ENCODE data around the gene ZER1.
"Not testable (repeated sequence)": the region's sequence is repeated elsewhere in the genome, so short reads cannot be mapped to it uniquely, and the experiment has no call there.

Gene ZER1

DNA sequence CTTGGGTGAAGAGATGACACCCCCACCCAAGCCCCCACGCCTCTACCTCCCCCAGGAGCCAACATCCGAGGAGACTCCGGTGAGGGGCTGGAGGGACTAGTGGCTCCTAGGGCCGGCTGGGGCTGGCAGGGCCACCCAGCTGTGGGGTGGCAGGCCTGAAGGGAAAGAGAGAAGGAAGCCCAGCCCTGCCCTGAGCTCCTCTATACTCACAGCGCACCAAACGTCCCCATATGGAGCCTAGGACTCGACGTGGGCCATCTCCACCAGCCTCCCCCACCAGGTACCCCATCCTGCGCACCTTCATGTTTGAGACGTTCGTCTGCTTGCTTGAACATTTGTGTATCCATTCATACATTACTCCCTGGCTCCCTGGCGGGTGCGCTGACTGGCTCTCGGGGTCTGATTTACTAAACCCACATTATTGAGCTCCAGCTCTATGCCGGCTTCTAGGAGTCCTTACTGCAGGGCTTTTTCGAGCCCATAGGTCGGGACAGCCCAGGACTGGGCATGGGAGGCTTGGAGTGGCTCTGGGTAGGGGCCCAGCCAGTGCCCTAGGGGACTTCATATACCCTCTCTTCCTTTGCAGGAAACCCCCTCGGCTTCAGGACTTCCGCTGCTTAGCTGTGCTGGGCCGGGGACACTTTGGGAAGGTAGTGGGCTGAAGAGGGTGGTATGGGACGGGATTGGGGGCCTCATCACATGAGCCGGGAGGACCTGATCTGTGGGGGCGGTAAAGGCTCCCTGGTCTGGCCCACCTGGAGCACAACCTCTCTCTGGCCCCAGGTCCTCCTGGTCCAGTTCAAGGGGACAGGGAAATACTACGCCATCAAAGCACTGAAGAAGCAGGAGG is 56.9 kb downstream of the ZER1 start:
- DNase-seq: no peak

GRCh38 chr9:128713941-128714573 is 57.7 kb downstream of the ZER1 start:
- no peak for DNase-seq

DNA sequence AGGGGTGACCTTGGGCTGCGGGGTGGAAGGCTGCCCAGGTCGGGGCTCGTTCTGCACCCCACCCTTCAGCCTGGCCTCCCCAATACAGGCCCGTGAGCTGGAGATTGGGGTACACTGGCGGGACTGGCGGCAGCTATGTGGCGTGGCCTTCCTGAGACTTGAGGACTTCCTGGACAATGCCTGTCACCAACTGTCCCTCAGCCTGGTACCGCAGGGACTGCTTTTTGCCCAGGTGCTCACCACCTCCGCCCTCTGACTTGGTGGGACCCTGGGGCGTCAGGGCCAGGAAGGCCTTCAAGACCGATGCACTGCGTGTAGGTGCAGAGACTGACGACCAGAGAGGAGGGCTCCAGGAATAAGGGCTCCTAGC is 58.3 kb downstream of the ZER1 start:
- DNase-seq: no peak

DNA sequence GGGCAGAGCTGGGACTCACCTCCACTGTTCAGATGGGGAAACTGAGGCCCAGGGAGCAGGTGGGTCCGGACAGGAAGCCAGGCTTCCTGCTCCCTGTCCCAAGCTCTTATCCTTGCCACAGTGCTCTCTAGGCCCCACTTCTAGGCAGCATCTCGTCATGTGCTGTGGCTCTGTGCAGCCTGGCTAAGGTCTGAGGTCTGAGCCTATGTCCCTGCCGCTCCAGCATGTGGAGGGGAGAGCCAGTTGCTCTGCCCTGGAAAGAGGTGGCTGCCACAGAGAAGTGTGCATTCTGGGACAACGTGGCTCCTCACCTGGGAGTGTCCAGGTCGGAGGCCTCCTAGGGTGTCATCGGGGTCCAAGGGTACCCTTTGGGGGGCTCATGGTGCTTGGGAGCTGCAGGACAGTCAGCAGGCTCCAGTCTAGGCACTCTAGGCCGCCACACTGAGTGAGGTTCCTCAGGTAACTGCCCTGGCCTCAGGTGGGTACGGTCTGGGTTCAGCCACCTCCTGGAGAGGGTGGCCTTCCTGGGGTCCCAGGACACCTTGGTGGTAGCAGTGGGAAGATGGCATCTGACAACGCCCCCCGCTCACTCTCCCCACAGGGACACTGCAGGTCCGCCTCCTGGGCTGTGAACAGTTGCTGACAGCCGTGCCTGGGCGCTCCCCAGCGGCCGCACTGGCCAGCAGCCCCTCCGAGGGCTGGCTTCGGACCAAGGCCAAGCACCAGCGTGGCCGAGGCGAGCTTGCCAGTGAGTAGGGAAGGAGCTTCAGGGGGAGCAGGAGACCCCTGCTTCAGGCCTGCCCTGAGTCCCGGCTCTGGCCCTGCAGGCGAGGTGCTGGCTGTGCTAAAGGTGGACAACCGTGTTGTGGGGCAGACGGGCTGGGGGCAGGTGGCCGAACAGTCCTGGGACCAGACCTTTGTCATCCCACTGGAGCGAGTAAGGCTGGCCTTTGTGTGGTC is 59.0 kb downstream of the ZER1 start:
- DNase-seq: no peak

DNA sequence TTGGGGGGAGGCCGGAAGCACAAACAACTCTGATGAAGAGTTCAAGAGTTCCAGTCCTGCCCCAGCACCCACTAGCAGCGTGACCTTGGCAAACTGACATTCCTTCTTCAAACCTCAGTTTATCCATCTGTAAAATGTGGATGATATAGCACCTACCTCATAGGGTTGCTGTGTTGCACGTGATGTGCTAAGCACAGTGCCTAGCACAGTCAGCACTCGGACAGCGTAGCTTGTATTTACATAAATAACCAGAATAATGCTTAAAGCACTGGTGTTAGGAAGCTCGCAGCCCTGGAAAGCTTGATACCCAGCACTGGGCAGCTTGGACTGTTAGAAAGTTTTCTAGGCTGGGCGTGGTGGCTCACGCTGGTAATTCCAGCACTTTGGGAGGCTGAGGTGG is 64.3 kb downstream of the ZER1 start:
- no peak for DNase-seq

GRCh38 chr9:128706671-128707381 is 64.9 kb downstream of the ZER1 start:
- DNase-seq: no peak

GRCh38 chr9:128706045-128706444 is 65.7 kb downstream of the ZER1 start:
- DNase-seq: no peak

- no peak for DNase-seq
Measured at GRCh38 chr9:128705051-128705965, 66.4 kb downstream of the ZER1 start.

DNA sequence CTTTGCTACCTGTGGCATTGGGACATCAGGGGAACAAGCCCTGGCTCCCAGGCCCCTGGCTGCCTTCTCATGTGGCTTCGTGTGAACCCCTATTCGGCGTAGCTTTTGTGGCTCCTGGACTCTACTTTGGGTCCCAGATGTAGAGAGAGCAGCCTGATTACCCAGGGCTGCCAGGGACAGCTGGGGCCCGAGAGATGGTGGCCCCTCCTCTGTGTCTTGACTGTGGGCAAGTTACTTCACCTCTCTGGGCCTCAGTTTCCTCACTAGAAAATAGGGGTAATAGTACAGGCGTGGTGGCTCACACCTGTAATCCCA is 67.4 kb downstream of the ZER1 start:
- DNase-seq: no peak

- DNase-seq: peak in 1 of 14 donors; percentile 14
Measured at GRCh38 chr9:128703616-128704355, 67.9 kb downstream of the ZER1 start.

DNA sequence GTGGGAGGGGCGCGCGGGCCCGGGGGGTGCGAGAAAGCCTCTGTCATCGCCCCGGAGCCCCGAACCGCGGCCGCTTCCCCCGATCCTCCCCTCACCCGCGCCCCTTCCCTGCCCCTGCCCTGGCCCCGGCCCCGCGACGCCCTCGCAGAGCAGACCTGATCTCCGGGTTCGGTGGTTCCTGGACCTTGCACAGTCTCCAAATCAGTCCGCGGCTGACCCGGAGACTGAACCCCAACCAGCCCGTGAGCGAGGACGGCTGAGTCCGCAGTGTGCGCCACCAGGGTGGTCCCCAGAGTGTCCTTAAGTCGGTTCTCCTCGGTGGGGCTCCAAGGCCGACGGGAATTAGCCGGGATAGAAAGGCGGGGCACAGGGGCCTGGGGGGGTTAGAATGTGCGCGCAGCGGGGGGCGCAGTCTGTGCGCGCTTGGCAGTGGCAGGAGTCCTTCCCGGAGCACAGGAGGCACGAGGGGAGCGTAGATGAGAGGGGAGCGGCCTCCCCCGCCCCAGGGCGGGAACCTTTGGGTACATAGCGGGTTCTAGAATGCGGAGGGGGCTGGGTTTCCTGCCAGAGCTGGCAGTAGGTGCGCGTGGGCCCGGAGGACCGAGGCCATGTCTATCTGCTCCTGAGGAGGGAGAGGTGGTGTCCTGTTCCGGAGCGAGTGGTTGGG is 68.6 kb downstream of the ZER1 start:
- DNase-seq: no peak

DNA sequence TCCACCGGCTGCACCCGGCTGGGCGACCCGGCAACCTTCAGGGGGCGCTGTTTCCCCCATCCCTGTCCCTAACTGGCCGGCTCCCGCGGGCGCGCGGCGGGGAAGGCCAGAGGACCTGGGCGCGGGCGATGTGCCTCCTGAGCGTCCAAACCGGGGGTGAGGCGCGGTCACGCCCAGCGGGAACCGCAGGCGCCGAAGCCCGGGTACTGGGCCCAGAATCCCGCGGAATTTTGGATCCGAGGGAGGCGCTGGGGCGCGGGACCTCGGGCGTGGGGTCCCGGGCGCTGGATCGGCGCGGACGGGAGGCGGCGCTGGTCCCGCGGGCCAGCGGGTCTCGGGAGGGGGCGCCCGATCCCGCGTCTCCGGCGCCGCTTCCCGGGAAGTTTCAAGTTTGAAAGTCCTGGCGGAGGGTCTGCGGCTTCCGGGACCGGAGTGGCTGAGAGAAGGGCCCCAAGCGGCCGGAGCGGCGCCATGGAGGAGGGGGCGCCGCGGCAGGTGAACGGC is 69.2 kb downstream of the ZER1 start, which contains the start of gene PKN3:
PKN3 (plus strand) TSS at position 59 of the 504 bp plus-strand sequence; CDS start at position 472, 413 bp downstream.
- peak in 11 of 14 donors; percentile 46 to 80 (median 61) for DNase-seq

DNA sequence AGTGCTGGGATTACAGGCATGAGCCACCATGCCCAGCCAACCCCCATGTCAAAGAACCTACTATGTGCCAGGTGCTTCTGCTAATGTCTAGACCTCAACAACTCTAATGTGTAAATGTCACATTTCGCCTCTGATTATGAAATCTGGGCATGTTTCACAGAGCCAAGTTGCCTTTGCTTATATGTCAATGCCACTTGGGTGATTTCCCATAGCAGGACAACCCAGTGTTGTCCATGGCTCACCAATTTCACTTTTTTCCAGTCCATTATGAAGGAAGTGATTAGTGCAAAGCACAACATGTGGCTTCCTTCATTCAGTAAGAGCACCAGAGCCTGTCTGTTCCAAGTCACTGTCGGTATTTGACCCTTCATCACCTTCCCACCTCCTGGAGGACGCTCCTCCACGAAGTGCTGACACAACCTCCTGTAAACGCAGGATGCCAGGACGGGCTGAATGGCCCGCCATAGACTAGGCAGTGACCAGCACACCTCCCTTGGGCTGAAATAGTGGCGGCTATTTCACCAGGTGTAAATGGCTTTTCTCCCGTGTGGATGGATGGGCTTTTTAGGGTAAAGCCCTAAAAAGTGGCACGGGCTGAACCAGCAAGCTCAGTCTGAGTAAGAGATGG is 70.4 kb downstream of the ZER1 start:
- DNase-seq: no peak

- DNase-seq: not testable (repeated sequence)
Measured at GRCh38 chr9:128699096-128699795, 72.5 kb downstream of the ZER1 start.

DNA sequence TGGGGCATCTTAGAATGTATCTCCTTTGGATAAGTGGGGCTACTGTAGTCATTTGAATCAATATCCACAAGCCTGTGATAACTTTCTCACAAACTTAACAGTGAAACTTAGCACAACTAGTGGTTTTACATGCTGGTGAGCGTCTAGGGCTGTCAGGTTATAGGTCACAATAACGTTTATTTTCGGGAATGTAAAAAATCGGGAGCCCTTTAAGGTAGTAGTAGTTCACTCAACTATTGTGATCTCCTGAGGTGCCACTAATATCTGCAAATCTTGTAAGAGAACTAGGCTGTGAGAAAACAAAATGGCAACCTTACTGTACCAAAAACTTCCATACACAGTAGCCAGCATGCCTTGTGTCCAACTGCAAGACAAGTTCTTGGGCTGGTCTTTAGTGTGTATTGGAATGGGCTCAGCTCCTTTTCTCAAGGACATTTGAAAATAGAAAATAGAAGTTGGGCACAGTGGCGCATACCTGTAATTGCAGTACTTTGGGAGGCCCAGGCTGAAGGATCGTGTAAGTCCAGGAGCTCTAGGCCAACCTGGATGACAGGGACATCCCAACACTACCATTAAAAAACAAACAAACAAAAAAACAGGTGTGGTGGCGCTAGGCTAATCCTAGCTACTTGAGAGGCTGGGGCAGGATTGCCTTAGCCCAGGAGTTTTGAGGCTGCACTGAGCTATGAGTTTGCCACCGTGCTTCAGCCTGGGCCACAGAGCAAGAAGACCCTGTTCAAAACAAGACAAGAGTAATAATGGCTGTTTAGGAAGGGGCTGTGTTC is 74.6 kb downstream of the ZER1 start:
- no peak for DNase-seq

DNA sequence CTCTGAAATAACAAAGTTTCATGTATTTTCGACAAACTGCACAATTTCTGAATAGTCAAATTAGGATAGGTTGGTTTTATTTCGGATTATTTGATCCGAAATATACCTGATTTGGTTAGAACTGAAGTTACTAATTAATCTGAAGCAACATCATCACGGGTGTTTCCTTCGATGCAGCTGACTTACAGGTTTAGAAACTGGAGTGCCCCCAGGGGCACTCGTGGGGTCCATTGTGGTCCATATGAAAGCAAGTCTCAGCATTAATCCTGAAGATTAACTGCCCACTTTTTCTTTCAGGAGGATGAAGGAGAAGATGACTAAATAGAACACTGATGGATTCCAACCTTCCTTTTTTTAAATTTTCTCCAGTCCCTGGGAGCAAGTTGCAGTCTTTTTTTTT is 77.4 kb downstream of the ZER1 start:
- no peak for DNase-seq

- not testable (repeated sequence) for DNase-seq
Measured at GRCh38 chr9:128693738-128694137, 78.0 kb downstream of the ZER1 start.

DNA sequence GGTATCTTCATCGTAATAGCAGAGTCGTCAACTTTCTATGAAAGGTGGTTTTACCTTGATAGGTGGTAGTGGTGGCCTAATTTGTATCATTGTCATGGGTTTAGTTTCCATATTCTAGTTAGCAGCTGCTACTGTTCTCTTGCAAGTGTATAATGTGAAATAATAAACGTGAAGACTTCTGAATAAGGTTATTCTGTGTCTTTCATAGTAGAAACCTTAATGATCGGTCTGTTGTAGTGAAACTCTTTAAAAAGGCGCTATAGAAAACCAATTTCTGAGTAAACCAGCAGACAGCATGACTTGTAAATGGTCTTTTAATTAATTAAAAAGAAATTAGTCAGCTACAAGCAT is 81.1 kb downstream of the ZER1 start:
- no peak for DNase-seq
